HG03571 (cell line): ENCODE results near the gene USH2A.

Experiments used
- ATAC-seq: cut with Tn5 transposase; IDR thresholded peaks from one replicate; pipeline ENCODE4 v1.9.1; 2021; ENCODE audit not compliant: unreplicated experiment

Gene USH2A

GRCh38 chr1:215651867-215652266, 771.4 kb downstream of the USH2A start:
- no peak for ATAC-seq

DNA sequence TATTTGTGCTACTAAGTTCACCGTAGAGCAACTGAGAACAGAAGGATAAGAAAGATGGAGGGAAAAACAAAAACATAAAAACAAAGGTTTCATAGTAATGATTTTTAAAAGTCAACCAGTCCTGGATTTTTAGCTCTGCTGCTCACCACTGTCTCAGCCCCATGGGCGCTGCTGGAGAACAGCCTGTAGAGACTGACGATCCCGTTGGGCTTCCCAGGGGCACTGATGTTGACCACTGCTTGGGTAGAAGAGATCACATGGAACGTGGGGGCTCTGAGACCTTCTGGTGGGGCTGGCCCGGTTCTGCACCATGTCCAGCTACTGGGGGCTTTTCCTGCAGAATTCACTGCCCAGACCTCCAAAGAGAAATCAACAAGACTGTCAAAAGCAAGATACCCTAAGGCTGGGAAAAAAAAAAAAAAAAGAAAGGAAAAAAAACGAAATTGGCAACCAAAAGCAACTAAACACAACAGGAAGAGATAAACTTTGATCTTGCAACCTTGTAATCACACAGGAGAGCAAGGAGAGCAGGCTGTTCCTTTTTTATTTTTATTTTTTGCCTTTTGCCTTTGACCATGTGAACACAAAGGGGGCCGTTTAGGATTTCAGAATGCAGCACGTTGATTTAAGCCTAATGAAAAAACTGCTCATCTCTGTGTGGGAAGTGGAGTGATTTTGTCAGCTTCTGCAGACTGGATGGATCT, 772.6 kb downstream of the USH2A start:
- ATAC-seq, result no peak

- no peak for ATAC-seq
Observed at GRCh38 chr1:215648957-215649356, 774.3 kb downstream of the USH2A start.

DNA sequence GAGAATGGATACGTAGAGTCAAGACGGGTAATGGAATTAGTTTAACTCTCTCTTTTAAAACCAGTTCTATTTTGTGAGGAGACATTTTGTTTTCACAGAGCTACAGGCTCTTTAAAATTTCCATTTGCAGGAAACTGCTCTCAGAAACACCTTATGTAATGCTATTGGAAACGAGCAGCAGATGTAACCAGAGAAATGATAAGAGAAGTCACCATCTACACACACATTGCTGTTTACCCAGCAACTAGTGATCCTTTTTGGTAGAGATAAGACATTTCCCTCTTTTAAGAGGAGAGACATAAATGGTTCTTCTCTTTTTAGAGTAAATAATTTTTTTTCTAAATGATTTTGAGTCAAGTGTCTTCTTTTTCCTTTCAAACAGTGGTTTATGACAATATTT, 775.5 kb downstream of the USH2A start:
- ATAC-seq, result no peak

GRCh38 chr1:215645861-215646260, 777.4 kb downstream of the USH2A start:
- ATAC-seq, result no peak

GRCh38 chr1:215645182-215645581, 778.1 kb downstream of the USH2A start:
- no peak for ATAC-seq

DNA sequence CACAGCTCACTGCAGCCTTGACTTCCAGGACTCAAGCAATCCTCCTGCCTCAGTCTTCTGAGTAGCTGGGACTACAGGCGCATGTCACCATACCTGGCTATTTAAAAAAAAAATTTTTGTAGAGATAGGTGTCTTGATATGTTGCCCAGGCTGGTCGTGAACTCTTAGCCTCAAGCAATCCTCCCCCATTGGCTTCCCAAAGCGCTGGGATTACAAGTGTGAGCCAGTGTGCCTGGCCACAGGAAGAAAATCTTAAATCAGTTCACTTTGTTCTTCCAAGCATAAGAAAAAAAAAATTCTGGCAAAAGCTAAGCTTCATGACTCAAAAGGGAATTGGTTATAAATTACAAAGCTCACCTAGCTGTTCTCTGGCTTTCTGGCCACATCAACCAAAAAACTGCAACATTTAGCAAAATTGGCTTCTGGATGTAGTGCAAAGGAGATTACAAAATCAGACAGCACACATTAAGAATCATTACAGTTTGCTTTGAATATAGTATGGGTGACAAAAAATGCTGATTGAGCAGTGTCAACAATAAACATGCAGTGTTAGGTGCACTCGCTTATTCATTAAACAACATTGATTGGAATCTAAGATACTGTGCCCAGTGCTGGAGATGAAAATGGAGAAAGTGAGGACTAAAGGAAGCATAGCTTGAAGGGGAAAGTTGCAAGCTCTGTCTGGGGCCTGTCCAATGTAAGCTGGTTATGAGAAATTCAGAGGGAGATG, 779.5 kb downstream of the USH2A start:
- ATAC-seq, result no peak

GRCh38 chr1:215640429-215641148, 782.7 kb downstream of the USH2A start:
- ATAC-seq, result no peak

GRCh38 chr1:215637041-215637573, 786.1 kb downstream of the USH2A start:
- ATAC-seq, result no peak

DNA sequence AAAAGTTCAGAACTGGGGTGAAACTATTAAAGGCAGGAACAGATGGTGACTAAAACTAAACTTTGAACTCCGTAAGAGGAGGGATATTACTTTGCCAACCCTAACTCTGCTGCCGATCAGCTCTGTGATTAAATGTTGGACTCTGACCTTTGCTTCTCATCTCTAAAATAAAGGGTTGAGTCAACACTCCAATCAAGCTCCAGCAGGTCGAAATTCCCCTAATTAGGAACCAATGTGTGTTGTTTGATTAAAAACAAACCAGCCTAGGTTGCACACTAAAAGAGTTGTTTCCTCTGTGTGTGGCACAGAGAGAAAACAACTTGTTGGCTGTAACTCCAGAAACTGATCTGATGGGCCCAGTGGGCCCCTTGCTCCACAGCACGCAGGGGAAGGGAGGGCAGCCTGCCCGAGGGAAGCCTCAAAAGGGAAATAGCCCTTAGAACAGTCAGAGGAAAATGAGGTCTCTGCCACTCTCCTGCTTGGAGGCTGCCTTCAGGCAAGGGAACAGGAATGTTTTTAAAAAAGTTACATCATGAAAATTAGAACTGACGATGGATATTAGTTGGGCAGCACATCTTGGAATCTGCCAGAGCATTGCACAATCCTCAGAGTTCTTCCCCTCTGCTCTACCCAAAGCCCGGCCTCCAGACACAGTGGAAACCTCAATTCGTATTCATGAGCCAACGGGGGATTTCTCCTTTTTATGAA, 786.8 kb downstream of the USH2A start:
- ATAC-seq, result no peak

DNA sequence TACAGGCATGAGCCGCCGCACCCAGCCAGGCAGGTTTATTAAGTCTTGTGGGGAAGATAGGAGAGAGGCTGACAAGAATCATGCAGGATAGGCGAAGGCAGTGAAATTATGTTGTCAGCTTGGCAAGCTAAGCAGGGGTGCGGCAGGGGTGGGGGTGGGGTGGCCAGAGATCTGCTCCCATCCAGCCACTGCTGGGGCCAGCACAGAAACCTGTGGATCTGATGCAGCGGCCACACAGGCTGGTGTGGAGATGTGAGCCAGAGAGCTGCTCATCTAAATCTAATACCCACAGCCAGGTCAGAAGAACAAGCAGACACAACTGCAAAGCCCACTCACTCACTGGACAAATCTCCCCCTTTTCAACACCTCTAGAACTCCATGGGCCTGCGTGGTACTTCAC, 787.4 kb downstream of the USH2A start:
- no peak for ATAC-seq

DNA sequence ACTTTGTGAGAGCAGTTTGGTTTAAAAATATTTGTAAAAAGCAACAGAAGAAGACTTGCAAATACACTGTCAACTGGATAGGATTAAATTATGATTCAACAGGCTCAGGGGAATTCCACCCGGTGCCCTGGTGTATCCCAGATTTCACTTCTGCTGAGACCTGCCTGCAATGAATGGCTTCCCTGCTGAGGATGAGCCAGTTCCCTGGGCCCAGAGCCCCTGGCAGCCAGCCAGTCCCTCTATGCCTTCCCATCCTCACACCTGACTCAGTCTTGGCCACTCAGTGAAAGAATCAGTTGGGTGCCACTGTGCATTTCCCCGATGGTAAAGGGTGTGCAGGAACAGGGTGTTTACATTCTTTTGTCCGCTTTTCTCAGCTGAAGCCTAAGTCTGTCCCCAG, 791.8 kb downstream of the USH2A start:
- no peak for ATAC-seq

DNA sequence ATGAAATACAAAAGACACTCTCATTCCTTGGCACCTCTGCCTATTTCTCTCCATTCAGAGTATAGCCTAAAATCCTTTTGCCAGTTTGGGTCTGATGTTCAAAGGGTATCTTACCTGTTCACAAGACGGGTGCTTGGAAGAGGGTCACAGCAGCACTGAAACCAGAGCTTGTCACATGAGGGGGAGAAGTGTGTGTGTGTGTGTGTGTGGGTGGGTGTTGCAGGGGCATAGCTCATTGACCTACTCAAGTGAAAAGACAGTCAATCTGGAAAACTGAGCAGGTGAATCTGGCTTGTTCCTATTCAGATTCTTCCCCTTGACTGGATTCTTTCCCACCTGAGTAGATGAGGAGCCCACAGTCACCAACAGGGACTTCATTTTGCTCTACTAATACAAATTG, 792.2 kb downstream of the USH2A start:
- ATAC-seq, result no peak

DNA sequence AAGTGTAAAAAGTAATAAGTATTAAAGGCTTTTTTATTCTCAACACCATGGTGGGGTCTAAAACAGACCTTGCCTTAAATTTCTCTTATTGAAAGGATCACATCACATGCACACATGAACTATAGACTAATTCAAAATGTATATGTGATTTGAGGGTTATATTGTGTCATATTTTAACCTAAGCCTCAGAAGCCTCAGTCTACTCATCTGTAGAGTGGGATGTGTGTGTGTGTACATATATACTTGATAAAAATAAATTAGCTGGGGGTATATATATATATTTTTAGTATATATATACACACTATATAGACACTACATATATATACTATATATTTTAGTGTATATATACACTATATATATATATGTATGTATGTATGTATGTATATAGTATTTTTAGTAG, 797.3 kb downstream of the USH2A start:
- ATAC-seq, result no peak

DNA sequence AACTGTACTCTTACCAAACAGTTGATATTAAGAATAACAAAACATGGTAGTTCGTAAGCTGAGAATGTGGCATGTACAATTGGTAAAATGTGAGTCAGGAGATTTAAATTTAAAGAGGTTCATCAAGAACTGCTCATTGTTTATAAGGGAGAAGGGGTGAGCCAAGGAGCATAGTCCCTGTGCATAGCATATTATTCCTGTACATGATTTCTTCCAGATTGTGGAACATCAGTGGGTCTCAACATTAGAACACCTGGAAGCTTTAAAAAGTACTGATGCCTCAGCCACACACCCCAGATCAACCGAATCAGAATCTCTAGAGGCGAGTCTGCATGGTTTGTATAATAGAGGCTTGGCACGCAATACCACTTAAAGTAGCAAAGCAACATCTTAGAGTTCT, 800.1 kb downstream of the USH2A start:
- no peak for ATAC-seq

GRCh38 chr1:215617979-215618378, 805.3 kb downstream of the USH2A start:
- no peak for ATAC-seq

DNA sequence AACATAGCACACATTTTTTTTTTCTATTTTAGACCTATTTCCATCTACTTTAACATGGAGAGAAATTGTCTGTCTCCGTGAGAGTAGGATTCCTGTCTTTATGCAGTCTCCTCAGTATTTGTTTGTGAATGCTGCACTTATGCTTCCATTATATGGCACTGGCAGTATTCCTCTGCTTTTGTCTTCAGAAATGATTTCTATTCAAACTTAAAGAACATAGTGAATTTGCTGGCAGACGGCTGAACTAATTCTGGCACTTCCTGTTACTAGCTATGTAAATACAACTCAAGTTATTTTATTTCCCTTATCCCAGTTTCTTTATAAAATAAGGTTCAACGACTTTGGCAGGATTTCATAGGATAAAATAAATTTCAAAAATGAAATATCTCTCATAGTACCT, 810.9 kb downstream of the USH2A start:
- ATAC-seq, result no peak

GRCh38 chr1:215608646-215609045, 814.6 kb downstream of the USH2A start:
- no peak for ATAC-seq

GRCh38 chr1:215607412-215607811, 815.8 kb downstream of the USH2A start:
- no peak for ATAC-seq

DNA sequence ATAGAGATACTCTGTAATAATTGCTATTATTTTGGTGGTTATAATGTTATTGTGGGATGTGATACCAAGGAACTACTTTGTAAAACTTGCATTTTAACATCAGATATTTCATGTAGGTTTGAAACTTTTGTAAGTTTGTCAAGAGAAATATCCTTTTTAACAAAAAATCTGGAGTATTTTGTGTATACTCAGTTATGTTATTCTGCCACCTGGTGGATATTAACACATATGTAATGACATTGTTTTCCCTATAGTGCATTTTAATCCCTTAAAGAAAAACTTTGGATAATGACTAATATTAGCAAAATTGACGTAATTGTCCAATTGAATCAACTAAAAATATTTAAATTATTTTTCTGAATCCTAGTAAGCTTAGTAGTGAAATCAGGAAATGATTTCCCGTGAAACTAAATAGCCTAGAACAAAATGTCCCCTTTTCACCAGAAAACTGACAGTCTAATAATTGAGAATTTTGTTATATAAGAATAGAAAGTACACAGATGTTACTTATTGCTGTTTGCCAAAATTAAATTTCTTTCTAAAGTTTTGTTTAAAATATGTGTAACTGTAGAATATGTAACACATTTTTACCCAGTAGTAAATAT, 816.6 kb downstream of the USH2A start:
- ATAC-seq, result no peak

GRCh38 chr1:215606036-215606435, 817.2 kb downstream of the USH2A start:
- ATAC-seq, result no peak
